CD4-positive, alpha-beta T cell treated with Interleukin-17A for 1 hour (primary cell): ENCODE measurements around the gene TBX2.

Experiments used
- DNase-seq: peaks from one replicate; pipeline ENCODE4 v3.0.0-alpha.2; 2020

The TBX2 gene

GRCh38 chr17:61456061-61456681, 56.5 kb downstream of the TBX2 start:
- no peak for DNase-seq

GRCh38 chr17:61456688-61457225, 57.1 kb downstream of the TBX2 start:
- no peak for DNase-seq

GRCh38 chr17:61457226-61457983, 57.8 kb downstream of the TBX2 start:
- DNase-seq = no peak

GRCh38 chr17:61458000-61458399, 58.4 kb downstream of the TBX2 start:
- DNase-seq = no peak

- no peak for DNase-seq
Measured at GRCh38 chr17:61458421-61459141, 58.9 kb downstream of the TBX2 start.
